GM12874 (cell line): Measurements from ENCODE around the gene TTF2.

ENCODE experiments used
- TF ChIP-seq, protein P1 (sequence below): IDR thresholded peaks from 2 replicates; pipeline ENCODE4 v1.5.1; 2011; ENCODE audit warnings: low read depth, mild to moderate bottlenecking, control low read depth, low read length, moderate library complexity; ENCODE audit not compliant: insufficient read depth

Gene TTF2

GRCh38 chr1:117045644-117046043, 14.5 kb upstream of the TTF2 start:
- TF ChIP-seq, protein P1, sequence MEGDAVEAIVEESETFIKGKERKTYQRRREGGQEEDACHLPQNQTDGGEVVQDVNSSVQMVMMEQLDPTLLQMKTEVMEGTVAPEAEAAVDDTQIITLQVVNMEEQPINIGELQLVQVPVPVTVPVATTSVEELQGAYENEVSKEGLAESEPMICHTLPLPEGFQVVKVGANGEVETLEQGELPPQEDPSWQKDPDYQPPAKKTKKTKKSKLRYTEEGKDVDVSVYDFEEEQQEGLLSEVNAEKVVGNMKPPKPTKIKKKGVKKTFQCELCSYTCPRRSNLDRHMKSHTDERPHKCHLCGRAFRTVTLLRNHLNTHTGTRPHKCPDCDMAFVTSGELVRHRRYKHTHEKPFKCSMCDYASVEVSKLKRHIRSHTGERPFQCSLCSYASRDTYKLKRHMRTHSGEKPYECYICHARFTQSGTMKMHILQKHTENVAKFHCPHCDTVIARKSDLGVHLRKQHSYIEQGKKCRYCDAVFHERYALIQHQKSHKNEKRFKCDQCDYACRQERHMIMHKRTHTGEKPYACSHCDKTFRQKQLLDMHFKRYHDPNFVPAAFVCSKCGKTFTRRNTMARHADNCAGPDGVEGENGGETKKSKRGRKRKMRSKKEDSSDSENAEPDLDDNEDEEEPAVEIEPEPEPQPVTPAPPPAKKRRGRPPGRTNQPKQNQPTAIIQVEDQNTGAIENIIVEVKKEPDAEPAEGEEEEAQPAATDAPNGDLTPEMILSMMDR, result no peak

- TF ChIP-seq, protein P1, result no peak
Observed at GRCh38 chr1:117046781-117047180, 13.3 kb upstream of the TTF2 start.

DNA sequence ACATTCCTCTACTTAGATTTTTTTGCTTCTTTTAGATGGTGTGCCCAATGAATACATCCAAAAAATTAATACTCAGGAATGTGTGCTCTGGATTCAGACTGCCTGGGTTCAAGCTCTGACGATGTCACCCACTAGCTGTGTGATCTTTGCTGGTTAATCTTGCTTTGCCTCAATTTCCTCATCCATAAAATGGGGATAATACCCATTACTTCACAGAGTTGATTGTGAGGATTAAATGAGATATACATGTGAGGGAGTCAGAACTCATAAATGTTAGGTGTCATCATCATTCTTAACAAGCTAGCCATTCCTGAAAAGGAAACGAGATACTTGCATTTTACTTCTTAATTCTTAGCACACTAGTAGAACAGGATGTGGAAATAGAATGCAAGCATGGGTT, 12.9 kb upstream of the TTF2 start:
- TF ChIP-seq, protein P1, result no peak

DNA sequence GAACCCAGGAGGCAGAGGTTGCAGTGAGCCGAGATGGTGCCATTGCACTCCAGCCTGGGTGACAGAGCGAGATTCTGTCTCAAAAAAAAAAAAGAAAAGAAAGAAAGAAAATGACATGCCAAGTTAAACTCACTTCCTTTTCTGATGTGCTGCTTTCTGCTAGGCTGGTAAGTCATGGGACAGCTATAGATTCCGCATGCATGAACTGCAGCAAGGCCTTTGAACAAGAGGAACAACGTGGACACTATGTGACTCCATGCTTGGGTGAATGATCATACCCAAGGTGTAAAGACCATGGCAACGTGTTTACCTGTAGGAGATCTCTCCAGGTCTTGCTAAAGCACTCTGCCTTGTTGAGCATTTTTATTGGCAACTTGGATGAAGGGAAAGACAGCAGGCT, 10.3 kb upstream of the TTF2 start:
- TF ChIP-seq, protein P1, result no peak

- TF ChIP-seq, protein P1, result no peak
Observed at GRCh38 chr1:117051224-117052064, 8.7 kb upstream of the TTF2 start.

- TF ChIP-seq, protein P1, result no peak
Observed at GRCh38 chr1:117054068-117054467, 6.1 kb upstream of the TTF2 start.

- TF ChIP-seq, protein P1, result no peak
Observed at GRCh38 chr1:117058810-117059209, 1.3 kb upstream of the TTF2 start.
